Motor neuron (in vitro differentiated cells): ENCODE results near the gene TPRA1. TPM values are rescaled to one million over a fixed set of nuclear protein-coding genes. Genes with fewer than 3 reads are reported as not detected.
"Not testable (repeated sequence)": the region's sequence is repeated elsewhere in the genome, so short reads cannot be mapped to it uniquely, and the experiment has no call there.

ENCODE experiments used
- ATAC-seq, 8 experiments: fragments of 200-7000 bp; cut with Tn5 transposase; replicated peaks in 6 of 8; 2 replicates each; pipeline ENCODE4 v1.8.0; 2021; ENCODE audit warnings: mild to moderate bottlenecking in 8 of 8, moderate library complexity in 8 of 8
- H3K27ac ChIP-seq, 2 donors: fragments of 250-450 bp; sonication (Bioruptor Pico); 2 replicates each; pipeline ENCODE4 v1.9.0; 2021; ENCODE audit warnings: antibody characterized with exemption in 2 of 2, mild to moderate bottlenecking in 2 of 2, moderate library complexity in 1 of 2
- H3K4me1 ChIP-seq, 2 donors: fragments of 250-450 bp; sonication (Bioruptor Pico); replicated peaks in 1 of 2; 2 replicates each; pipeline ENCODE4 v1.6.1; 2021; ENCODE audit warnings: antibody characterized with exemption in 2 of 2, mild to moderate bottlenecking in 2 of 2, moderate library complexity in 1 of 2
- H3K4me3 ChIP-seq, 5 donors: fragments of 250-450 bp; sonication (Bioruptor Pico); 2 replicates each; pipeline ENCODE4 v1.9.0; 2021; ENCODE audit warnings: antibody characterized with exemption in 5 of 5, mild to moderate bottlenecking in 5 of 5, moderate library complexity in 4 of 5
- WGBS, 10 experiments: fragments of 450-650 bp; shearing (Covaris generic); methylation state at CpG; one replicate each; pipeline ENCODE4 v1.0.0; 2022; 5-methylcytosine and 5-hydroxymethylcytosine counted together
- in situ Hi-C, 9 experiments: fragments of 400-800 bp; cut with MboI; loops; one replicate each; pipeline ENCODE4 v1.15.0; 2021; ENCODE audit warnings: low sequenced_read_pairs in 9 of 9, low pct_unique_long_range_greater_than_20kb in 2 of 9; ENCODE audit not compliant: unreplicated experiment in 9 of 9
- total RNA-seq, 8 experiments: library from RNA; unstranded; fragments of 300-600 nt; gene quantifications; 2 replicates each; pipeline versions ENCODE4 v1.2.3 to v1.2.4, GENCODE V29; 2022

Gene TPRA1
- total RNA-seq, 8 experiments from 2014 or later, result 16.2 to 59.1 (median 25.3) TPM

DNA sequence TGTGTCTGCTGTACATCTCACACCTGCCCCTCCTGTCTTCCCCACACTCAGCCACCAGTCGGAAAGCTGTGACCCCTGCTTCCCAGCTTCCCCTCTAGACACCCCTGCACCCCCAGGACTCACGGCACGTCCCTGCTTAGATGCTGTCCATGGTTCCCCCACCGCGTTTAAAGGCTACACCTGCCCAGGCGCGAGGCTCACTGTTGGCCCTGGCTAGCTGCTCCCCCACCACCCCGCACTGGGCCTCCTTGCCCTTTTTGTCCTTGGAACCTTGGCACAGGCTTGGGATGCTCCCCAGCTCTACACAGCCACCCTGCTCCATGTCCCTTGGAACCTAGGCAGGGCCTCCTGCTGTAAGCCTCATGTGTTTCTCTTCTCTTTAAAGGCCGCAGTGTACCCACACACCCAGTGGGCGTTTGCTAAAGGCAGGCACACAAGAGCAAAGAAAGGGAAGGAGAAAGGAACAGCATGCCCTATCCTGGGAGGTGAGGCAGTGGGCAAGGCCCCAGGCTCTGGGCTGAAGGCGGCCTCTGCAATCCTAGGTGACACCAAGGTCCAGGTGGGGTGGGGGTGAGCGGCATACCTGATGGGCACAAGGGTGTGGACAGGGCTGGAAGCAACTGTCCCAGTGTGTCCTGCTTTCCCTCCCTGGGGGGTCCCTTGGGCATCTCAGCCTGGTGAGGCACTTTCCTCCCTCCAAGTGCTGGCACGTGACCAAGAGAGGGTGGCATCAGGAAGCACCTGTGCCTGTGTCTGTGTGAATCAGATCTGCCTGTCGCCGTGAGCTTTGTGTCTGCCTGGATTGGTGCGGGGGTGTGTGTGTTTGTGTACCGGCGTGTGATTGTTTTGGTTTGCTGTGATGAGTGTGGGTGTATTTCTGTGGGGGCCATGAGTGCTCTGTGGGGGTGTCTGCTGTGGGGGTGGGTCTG, 54.4 kb downstream of the TPRA1 start:
- Histone ChIP-seq H3K4me3 (no peak overlapping the region), H3K27ac (peak overlapping the region in 1 of 2 donors; percentile 69), H3K4me1 (peaks cover 45 to 49% of the 10 kb centered on the region in 2 donors)
- in situ Hi-C loops, result loop anchor here in 2 of 9 experiments (25.0 kb wide), 1 partner anchor 849 kb away; no protein-coding TSS in a partner anchor
- 33 to 100% (median 69%) methylated on average over 1 to 3 of the region's 18 CpGs; no CpG with 5 or more reads in 6 of the 10 experiments for WGBS, 10 experiments
- ATAC-seq, result peak in 5 of 8 experiments; percentile 3 to 49 (median 33)

DNA sequence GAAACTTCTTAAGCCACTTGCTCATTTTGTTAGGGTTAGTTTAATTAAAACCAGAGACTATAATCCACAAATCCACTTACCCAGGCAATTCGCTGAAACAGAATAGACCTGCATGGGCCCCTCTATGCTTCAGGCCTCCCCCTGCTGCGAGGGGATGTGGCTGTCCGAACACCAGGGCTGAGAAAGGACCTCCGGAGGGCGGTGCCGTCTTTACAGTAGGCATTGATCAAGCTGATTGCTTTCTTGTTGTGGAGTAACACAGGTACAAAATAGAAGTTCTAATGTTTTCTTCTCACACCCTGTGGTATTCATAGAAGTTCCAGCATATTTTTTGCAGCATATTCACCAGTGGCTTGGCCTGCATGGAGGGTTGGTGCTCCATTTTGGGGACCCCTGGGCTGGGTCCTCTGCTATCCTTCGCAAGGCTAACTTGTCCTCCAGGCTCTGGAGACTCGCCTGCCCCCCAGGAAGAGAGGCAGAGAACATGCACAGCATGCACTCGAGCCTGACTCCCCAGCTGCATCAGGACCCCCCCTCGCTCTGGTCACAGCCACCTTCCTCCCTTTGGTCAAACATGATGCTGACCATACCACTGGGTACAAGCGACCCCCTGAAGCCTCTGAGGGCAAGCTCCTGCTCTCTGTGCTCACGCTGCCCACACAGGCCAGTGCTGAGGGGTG, 55.3 kb downstream of the TPRA1 start:
- WGBS, 10 experiments, result 7 to 100% (median 71%) methylated on average over 1 to 8 of the region's 12 CpGs; no CpG with 5 or more reads in 1 of the 10 experiments
- H3K27ac ChIP-seq, result no peak overlapping the region
- in situ Hi-C loops, result loop anchor here in 2 of 9 experiments (25.0 kb wide), 1 partner anchor 848 kb away; no protein-coding TSS in a partner anchor

DNA sequence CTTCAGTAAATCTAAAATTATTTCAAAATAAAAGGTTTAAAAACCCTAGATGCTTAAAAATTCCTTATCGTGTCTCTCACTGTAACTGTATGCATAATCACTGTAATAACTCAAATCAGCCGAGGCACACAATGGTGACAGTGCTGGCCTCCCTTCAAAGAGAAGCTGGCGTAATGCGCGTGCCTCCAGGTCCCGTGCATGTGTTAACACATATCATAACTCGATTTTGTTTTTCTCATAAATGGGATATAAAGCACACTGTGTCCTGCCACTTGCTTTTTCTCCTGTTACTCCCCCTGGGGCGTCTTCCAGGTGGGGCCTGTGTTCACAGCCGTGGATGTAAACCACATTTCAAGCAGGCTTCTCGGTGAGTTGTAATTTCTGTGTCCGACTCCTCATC, 56.0 kb downstream of the TPRA1 start:
- 27 to 93% (median 69%) methylated on average over 3 to 11 of the region's 11 CpGs; no CpG with 5 or more reads in 1 of the 10 experiments for WGBS, 10 experiments
- in situ Hi-C loops, result loop anchor here in 2 of 9 experiments (25.0 kb wide), 1 partner anchor 847 kb away; no protein-coding TSS in a partner anchor
- ATAC-seq, result peak in 2 of 8 experiments; percentile 23 to 32
- Histone ChIP-seq H3K27ac (no peak overlapping the region), H3K4me1 (peaks cover 39 to 41% of the 10 kb centered on the region in 2 donors), H3K4me3 (no peak overlapping the region)

More for the DNA sequence above, 55.3 kb downstream of the TPRA1 start:
- Histone ChIP-seq H3K4me1 (peaks cover 45 to 48% of the 10 kb centered on the region in 2 donors), H3K4me3 (no peak overlapping the region)
- no peak for ATAC-seq

- peaks cover 35 to 36% of the 10 kb centered on the region in 2 donors for H3K4me1 ChIP-seq
- H3K27ac ChIP-seq, result no peak overlapping the region
- in situ Hi-C loops, result loop anchor here in 2 of 9 experiments (25.0 kb wide), 1 partner anchor 847 kb away; no protein-coding TSS in a partner anchor
- no peak for ATAC-seq
- 50 to 100% (median 67%) methylated on average over 1 to 2 of the region's 2 CpGs; no CpG with 5 or more reads in 1 of the 10 experiments for WGBS, 10 experiments
- no peak overlapping the region for H3K4me3 ChIP-seq
These were observed 56.4 kb downstream of the TPRA1 start for GRCh38 chr3:127534161-127534451.

DNA sequence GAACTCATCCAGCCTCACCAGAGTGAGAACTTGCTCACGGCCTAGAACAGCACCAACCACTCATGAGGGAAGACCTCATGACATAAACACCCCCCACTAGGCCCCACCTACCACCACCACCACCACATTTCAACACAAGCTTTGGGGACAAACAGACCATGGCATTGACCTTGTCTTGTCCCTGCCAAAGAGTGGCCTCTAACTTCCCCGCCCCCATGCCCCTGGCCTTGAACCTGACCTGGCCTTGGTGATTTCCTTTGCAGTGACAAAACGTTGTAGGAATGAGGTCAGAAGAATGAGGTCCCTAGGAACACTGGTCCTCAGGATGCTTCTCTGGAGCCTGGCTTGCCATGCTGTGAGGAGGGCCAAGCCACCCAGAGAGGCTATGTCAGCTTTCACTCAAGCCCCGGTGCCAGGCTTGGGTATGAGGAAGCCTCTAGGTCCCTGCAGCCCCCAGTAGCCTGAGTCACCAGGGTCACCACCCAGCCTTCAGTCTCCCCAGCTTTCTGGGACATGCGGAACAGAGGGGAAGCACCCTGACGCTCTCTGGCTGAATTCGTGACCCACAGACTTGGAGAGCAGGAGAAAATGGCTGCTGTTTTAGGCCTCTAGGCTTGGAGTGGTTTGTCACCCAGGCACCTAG, 57.9 kb downstream of the TPRA1 start:
- Histone ChIP-seq H3K4me3 (no peak overlapping the region), H3K27ac (no peak overlapping the region), H3K4me1 (peaks cover 30 to 35% of the 10 kb centered on the region in 2 donors)
- in situ Hi-C loops, result loop anchor here in 2 of 9 experiments (25.0 kb wide), 1 partner anchor 845 kb away; no protein-coding TSS in a partner anchor
- 62 to 100% (median 98%) methylated on average over 1 to 4 of the region's 7 CpGs; no CpG with 5 or more reads in 6 of the 10 experiments for WGBS, 10 experiments
- no peak for ATAC-seq

DNA sequence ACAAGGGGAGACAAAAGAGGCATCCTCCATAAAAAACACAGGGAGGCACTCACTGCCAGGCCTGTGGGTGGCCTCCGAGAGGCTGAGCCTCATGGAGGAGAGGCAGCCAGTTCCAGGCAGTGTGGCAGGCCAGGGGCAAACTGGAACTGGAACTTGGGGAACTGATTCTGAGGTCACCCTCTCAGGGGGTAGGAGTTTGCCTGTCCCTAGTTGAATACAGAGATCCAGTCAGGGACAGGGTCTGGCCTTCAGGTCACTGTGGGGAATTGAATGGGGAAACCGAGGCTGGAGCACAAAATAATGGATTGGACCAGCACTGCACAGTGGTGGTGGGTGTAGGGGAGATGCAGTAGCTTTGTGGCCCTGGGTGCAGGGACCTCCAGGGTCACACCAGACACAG, 58.7 kb downstream of the TPRA1 start:
- ATAC-seq, result no peak
- Histone ChIP-seq H3K4me3 (no peak overlapping the region), H3K4me1 (peaks cover 26 to 28% of the 10 kb centered on the region in 2 donors), H3K27ac (no peak overlapping the region)
- in situ Hi-C loops, result loop anchor here in 2 of 9 experiments (25.0 kb wide), 1 partner anchor 845 kb away; no protein-coding TSS in a partner anchor
- 40 to 100% methylated on average over 1 of the region's 2 CpGs; no CpG with 5 or more reads in 8 of the 10 experiments for WGBS, 10 experiments

DNA sequence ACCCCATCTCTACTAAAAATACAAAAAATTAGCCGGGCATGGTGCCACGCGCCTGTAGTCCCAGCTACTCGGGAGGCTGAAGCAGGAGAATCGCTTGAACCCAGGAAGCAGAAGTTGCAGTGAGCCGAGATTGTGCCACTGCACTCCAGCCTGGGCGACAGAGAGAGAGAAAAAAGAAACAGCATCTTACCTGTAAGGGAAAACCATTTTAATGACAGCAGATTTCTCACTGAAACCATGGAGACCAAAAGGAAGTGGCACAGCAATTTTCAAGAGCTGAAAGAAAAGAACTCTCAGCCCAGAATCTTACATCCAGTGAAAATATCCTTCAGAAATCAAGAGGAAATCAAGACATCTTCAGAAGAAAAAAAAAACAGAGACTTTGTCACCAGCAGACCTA, 59.7 kb downstream of the TPRA1 start:
- H3K27ac ChIP-seq, H3K4me3 ChIP-seq, ATAC-seq: not testable (repeated sequence)
- in situ Hi-C loops, result loop anchor here in 2 of 9 experiments (25.0 kb wide), 1 partner anchor 844 kb away; no protein-coding TSS in a partner anchor
- whole genome bisulfite sequencing, 10 experiments, result 54 to 100% (median 89%) methylated on average over 1 to 5 of the region's 7 CpGs; no CpG with 5 or more reads in 3 of the 10 experiments
- H3K4me1 ChIP-seq, result peaks cover 18 to 20% of the 10 kb centered on the region in 2 donors

DNA sequence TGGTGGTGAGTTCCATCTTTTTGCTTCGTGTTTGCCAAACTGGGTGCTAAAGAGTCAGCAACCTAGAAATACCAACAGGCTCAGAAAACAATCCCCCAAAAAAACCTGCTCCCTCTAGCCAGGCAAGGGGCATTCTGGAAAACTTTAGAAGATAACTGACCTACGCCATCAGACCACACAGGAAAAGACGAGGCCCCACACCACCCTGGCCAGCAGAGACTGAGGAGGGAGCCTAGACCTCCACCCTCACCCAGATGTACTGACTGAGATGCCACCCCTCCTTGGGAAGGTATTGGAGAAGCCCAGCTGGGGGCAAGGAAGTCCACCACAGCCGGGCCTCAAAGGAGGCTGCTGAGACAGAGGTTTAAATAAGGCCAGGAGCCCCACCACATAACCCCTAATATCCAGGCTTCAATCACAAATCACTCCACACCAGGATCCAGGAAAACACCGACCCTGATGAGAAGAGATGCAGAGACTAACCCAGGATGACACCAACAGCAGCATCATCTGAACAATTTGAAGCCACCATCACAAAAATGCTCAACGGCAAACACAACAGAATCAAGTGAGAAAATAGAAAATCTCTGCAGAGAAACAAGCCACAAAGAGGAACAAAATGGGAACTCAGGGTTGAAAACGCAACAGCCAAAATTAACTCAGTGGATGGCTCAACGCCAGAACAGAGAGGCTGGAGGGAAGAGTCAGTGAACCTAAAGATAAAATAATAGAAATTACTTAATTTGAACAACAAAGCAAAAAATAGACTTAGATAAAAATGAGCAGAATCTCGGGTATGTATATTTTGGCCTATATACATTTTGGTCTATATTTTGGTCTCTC, 61.0 kb downstream of the TPRA1 start:
- no peak overlapping the region for H3K4me3 ChIP-seq
- WGBS, 10 experiments, result 38 to 95% (median 84%) methylated on average over 3 to 9 of the region's 9 CpGs
- ATAC-seq, result no peak
- in situ Hi-C loops, result loop anchor here in 2 of 9 experiments (25.0 kb wide), 1 partner anchor 842 kb away; no protein-coding TSS in a partner anchor
- H3K4me1 ChIP-seq, result peaks cover 16 to 17% of the 10 kb centered on the region in 2 donors
- no peak overlapping the region for H3K27ac ChIP-seq

GRCh38 chr3:127525373-127525772, 65.2 kb downstream of the TPRA1 start:
- Histone ChIP-seq H3K4me3 (no peak overlapping the region), H3K4me1 (peaks cover 16 to 23% of the 10 kb centered on the region in 2 donors), H3K27ac (no peak overlapping the region)
- in situ Hi-C loops, result loop anchor here in 2 of 9 experiments (25.0 kb wide), 1 partner anchor 838 kb away; no protein-coding TSS in a partner anchor
- 23 to 63% (median 40%) methylated on average over 1 to 11 of the region's 11 CpGs; no CpG with 5 or more reads in 1 of the 10 experiments for WGBS, 10 experiments
- peak in 7 of 8 experiments; percentile 38 to 94 (median 90) for ATAC-seq

DNA sequence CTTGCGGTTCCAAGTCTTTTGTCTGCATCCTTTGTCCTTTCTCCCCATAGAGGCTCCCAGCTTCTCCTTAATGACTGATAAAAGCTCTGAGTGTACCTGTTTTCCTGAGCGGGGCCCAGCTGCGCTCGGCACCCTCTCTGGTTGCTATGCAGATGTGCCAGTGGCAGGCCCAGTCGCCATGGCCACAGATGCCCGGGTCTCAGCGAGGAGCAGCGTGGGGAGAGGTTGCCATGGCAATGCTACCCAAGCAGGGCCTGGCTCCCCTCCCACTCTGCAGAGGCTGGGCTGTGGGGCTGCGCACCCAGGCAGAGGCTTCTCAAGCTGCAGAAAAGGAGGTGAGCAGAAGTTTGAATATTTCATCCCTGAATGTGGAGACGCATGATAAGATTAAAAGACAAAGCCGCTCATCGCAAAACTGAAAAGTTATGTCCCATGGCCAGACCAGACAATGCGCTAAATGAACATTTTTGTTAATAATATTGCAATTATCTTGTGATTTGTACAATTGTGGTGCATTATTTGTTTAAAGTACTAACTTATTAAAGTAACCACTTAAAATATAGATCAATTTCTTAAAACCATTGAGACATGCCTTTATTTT, 66.1 kb downstream of the TPRA1 start:
- peaks cover 16 to 23% of the 10 kb centered on the region in 2 donors for H3K4me1 ChIP-seq
- H3K27ac ChIP-seq, result no peak overlapping the region
- WGBS, 10 experiments, result 15 to 79% (median 50%) methylated on average over 2 to 12 of the region's 13 CpGs; no CpG with 5 or more reads in 1 of the 10 experiments
- no peak overlapping the region for H3K4me3 ChIP-seq
- in situ Hi-C loops, result no loop called here
- peak in 5 of 8 experiments; percentile 69 to 76 (median 74) for ATAC-seq
